ENCODE data around the gene SOX5. TPM values are rescaled to one million over a fixed set of nuclear protein-coding genes. Genes with fewer than 3 reads are reported as not detected.

SOX5 gene
- total and polyA plus RNA-seq, 9 of the 15 experiments (the other 6 are each of a cell fraction or from before 2014, with no cell fraction given): 8.3 to 16.5 (median 11.9) TPM

- ChIA-PET POLR2A (no interaction called here), CTCF (ENCODE audit: low intra/inter-chr PET ratio) (no interaction called here)
- Histone ChIP-seq H3K27me3 (ENCODE audit: control insufficient read depth in 2 of 2, insufficient read depth in 2 of 2, low read length in 2 of 2) (no peaks in the 10 kb centered on the region), H3K9me1 (ENCODE audit: control insufficient read depth, insufficient read depth, low read length) (no peaks in the 10 kb centered on the region), H3K79me2 (ENCODE audit: control insufficient read depth, insufficient read depth, low read length) (no peaks in the 10 kb centered on the region), H3K4me2 (ENCODE audit: insufficient read depth, low read length) (no peak overlapping the region), H3K27ac (ENCODE audit: extremely low read depth, low read depth, low read length) (no peak overlapping the region), H3K9me3 (replicated peaks; ENCODE audit: control insufficient read depth, insufficient read depth, low read depth, low read length) (no peaks in the 10 kb centered on the region), H3K4me3 (no peak overlapping the region), H3K36me3 (ENCODE audit: control insufficient read depth, insufficient read depth, low read length) (no peaks in the 10 kb centered on the region), H3K9ac (ENCODE audit: insufficient read depth in 1 of 2, low read depth in 2 of 2, low read length in 2 of 2) (no peak overlapping the region), H3K4me1 (replicated peaks in 1 of 2; ENCODE audit: control insufficient read depth in 2 of 2, insufficient read depth in 2 of 2, low read length in 2 of 2) (no peaks in the 10 kb centered on the region), H4K20me1 (replicated peaks; ENCODE audit: control insufficient read depth, insufficient read depth, low read length) (no peaks in the 10 kb centered on the region), H2AFZ (ENCODE audit: low read depth, low read length) (no peak overlapping the region)
- FAIRE-seq (peak; percentile 29), ATAC-seq (no peak), DNase-seq (ENCODE audit: extremely low read depth in 1 of 4, low spot score in 3 of 4) (no peak)
- WGBS (ENCODE audit: insufficient coverage, low coverage, missing lambda C conversion rate): 6% methylated on average over 1 of the region's 1 CpG
- no peak for TF ChIP-seq DDX20 (tag; IDR thresholded peaks at IDR 0.05; ENCODE audit: low read depth)
- TF ChIP-seq E2F4 (CRISPR knock-in tag; IDR thresholded peaks at IDR 0.05; ENCODE audit: low read depth): no peak
- TF ChIP-seq, protein P1, sequence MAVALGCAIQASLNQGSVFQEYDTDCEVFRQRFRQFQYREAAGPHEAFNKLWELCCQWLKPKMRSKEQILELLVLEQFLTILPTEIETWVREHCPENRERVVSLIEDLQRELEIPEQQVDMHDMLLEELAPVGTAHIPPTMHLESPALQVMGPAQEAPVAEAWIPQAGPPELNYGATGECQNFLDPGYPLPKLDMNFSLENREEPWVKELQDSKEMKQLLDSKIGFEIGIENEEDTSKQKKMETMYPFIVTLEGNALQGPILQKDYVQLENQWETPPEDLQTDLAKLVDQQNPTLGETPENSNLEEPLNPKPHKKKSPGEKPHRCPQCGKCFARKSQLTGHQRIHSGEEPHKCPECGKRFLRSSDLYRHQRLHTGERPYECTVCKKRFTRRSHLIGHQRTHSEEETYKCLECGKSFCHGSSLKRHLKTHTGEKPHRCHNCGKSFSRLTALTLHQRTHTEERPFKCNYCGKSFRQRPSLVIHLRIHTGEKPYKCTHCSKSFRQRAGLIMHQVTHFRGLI (CRISPR knock-in tag; IDR thresholded peaks at IDR 0.05): no peak
- TF ChIP-seq SMAD2 (IDR thresholded peaks at IDR 0.05; ENCODE audit: low read depth, low read length): no peak
- TF ChIP-seq NFYB (IDR thresholded peaks at IDR 0.05; ENCODE audit: extremely low read depth, insufficient read length): no peak
- no peak for TF ChIP-seq CBX2 (IDR thresholded peaks at IDR 0.05; ENCODE audit: insufficient read depth, low read length, poor library complexity, severe bottlenecking)
- TF ChIP-seq RBM17 (IDR thresholded peaks at IDR 0.05; ENCODE audit: borderline replicate concordance, low read depth, low read length): no peak
- TF ChIP-seq GTF3C2 (IDR thresholded peaks at IDR 0.05; ENCODE audit: borderline replicate concordance, extremely low read depth, insufficient read length): no peak
- TF ChIP-seq CTCF (IDR thresholded peaks at IDR 0.05 in 2 of 3, conservative IDR thresholded peaks at IDR 0.05 in 1 of 3; ENCODE audit: insufficient read depth in 2 of 3, low read depth in 1 of 3, low read length in 3 of 3): no peak
- TF ChIP-seq MYNN (IDR thresholded peaks at IDR 0.05): no peak
- TF ChIP-seq MYNN (CRISPR knock-in tag; IDR thresholded peaks at IDR 0.05): no peak
- no peak for TF ChIP-seq ZNF445 (CRISPR knock-in tag; IDR thresholded peaks at IDR 0.05; ENCODE audit: low read depth)
- no peak for TF ChIP-seq DPF2 (IDR thresholded peaks at IDR 0.05)
- intact Hi-C loops (cut with micrococcal nuclease) (no loop called here), in situ Hi-C loops (cut with MboI) (no loop called here)
- BruUV-seq (replicated peaks): no TSS peak
These were observed 51.3 kb downstream of the SOX5 start for GRCh38 chr12:23898121-23898520.
